Activated B cell treated with CpG ODN at 0.5 μM for 24 hours (primary cell): ENCODE data around the gene IFIT1B. TPM values are rescaled to one million over a fixed set of nuclear protein-coding genes. Genes with fewer than 3 reads are reported as not detected.

Experiments
- ATAC-seq: fragments of 200-7000 bp; cut with Tn5 transposase; one replicate; pipeline ENCODE4 v1.10.0; 2021; ENCODE audit warnings: low read depth, mild to moderate bottlenecking, moderate library complexity
- CTCF ChIA-PET: fragments of 350-600 bp; sonication (Branson Sonifier 250); formaldehyde crosslinking; loops from one replicate; lab custom pipeline; 2021; ENCODE audit warnings: antibody characterized with exemption; lab: Charles Lee
- POLR2A ChIA-PET: fragments of 350-600 bp; sonication (Branson Sonifier 250); formaldehyde crosslinking; loops from one replicate; lab custom pipeline; 2021; ENCODE audit warnings: antibody characterized with exemption; lab: Charles Lee
- DNase-seq: peaks from one replicate; pipeline ENCODE4 v3.0.0; 2022
- H3K27ac Mint-ChIP-seq: one replicate; pipeline ENCODE4 v1.8.0; 2020; ENCODE audit warnings: mixed read lengths
- H3K27me3 Mint-ChIP-seq: one replicate; pipeline ENCODE4 v1.8.0; 2021; ENCODE audit warnings: mixed read lengths
- H3K36me3 Mint-ChIP-seq: one replicate; pipeline ENCODE4 v1.8.0; 2021; ENCODE audit warnings: low read depth, mixed read lengths
- H3K4me1 Mint-ChIP-seq: one replicate; pipeline ENCODE4 v1.8.0; 2021; ENCODE audit warnings: mixed read lengths
- H3K4me3 Mint-ChIP-seq: one replicate; pipeline ENCODE4 v1.8.0; 2020; ENCODE audit warnings: mild to moderate bottlenecking, mixed read lengths
- H3K9me3 Mint-ChIP-seq: one replicate; pipeline ENCODE4 v1.8.0; 2020; ENCODE audit warnings: mixed read lengths
- intact Hi-C: fragments of 100-400 bp; cut with micrococcal nuclease; formaldehyde crosslinking; loops from one replicate; pipeline ENCODE4 v1.15.1; 2024
- total RNA-seq: library from RNA; stranded (reverse); gene quantifications from 2 replicates; pipeline ENCODE4 v1.2.3, GENCODE V29; 2022
- TF ChIP-seq, protein P1 (sequence below): fragments of 200-600 bp; IDR thresholded peaks from one replicate; pipeline ENCODE4 v1.8.0; 2022; ENCODE audit warnings: antibody characterized with exemption, mild to moderate bottlenecking

Gene IFIT1B
- total RNA-seq, 1 donor from 2014 or later, result not detected

- peak overlapping the region; percentile 97 for H3K27ac Mint-ChIP-seq
- peak overlapping the region; percentile 80 for H3K4me3 Mint-ChIP-seq
- ATAC-seq (peak; percentile 46), DNase-seq (no peak)
- H3K4me1 Mint-ChIP-seq, result peaks cover 69% of the 10 kb centered on the region
- no peaks in the 10 kb centered on the region for H3K36me3 Mint-ChIP-seq
- ChIA-PET POLR2A (interaction anchor here (0.5 to 1.2 kb wide), 7 partner anchors 27 to 541 kb away, joined by 3 to 6 read pairs (median 3); partner anchors contain the start of genes FAS and IFIT5), CTCF (interaction anchor here (0.9 to 1.0 kb wide), 2 partner anchors 30 to 82 kb away, joined by 3 to 4 read pairs; partner anchors contain the start of genes IFIT2 and IFIT5)
- no peaks in the 10 kb centered on the region for H3K9me3 Mint-ChIP-seq
- TF ChIP-seq, protein P1, sequence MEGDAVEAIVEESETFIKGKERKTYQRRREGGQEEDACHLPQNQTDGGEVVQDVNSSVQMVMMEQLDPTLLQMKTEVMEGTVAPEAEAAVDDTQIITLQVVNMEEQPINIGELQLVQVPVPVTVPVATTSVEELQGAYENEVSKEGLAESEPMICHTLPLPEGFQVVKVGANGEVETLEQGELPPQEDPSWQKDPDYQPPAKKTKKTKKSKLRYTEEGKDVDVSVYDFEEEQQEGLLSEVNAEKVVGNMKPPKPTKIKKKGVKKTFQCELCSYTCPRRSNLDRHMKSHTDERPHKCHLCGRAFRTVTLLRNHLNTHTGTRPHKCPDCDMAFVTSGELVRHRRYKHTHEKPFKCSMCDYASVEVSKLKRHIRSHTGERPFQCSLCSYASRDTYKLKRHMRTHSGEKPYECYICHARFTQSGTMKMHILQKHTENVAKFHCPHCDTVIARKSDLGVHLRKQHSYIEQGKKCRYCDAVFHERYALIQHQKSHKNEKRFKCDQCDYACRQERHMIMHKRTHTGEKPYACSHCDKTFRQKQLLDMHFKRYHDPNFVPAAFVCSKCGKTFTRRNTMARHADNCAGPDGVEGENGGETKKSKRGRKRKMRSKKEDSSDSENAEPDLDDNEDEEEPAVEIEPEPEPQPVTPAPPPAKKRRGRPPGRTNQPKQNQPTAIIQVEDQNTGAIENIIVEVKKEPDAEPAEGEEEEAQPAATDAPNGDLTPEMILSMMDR, result no peak
- intact Hi-C loops, result loop anchor here (1.0 kb wide), 3 partner anchors 31 to 82 kb away; partner anchors contain the start of genes IFIT5 and LIPA
- no peaks in the 10 kb centered on the region for H3K27me3 Mint-ChIP-seq
Observed at GRCh38 chr10:89332123-89332633, 45.7 kb upstream of the IFIT1B start.

GRCh38 chr10:89335226-89335625 lies 42.6 kb upstream of the IFIT1B start:
- ChIA-PET POLR2A (interaction anchor here (0.7 to 0.9 kb wide), 5 partner anchors 12 to 79 kb away, joined by 3 to 8 read pairs (median 4); partner anchors contain the start of gene IFIT5), CTCF (no interaction called here)
- DNase-seq, result no peak
- intact Hi-C loops, result no loop called here
- TF ChIP-seq, protein P1, result no peak
- Mint-ChIP-seq H3K9me3 (no peaks in the 10 kb centered on the region), H3K4me3 (no peak overlapping the region), H3K27ac (peak overlapping the region; percentile 24), H3K4me1 (peaks cover 41% of the 10 kb centered on the region), H3K27me3 (no peaks in the 10 kb centered on the region), H3K36me3 (peaks cover 24% of the 10 kb centered on the region)
- no peak for ATAC-seq

GRCh38 chr10:89336241-89336640 lies 41.6 kb upstream of the IFIT1B start:
- ATAC-seq, result no peak
- peaks cover 33% of the 10 kb centered on the region for H3K4me1 Mint-ChIP-seq
- POLR2A ChIA-PET, result no interaction called here
- no peak overlapping the region for H3K4me3 Mint-ChIP-seq
- intact Hi-C loops, result no loop called here
- peaks cover 28% of the 10 kb centered on the region for H3K36me3 Mint-ChIP-seq
- no peaks in the 10 kb centered on the region for H3K27me3 Mint-ChIP-seq
- CTCF ChIA-PET, result no interaction called here
- no peak for DNase-seq
- no peaks in the 10 kb centered on the region for H3K9me3 Mint-ChIP-seq
- TF ChIP-seq, protein P1, result no peak
- no peak overlapping the region for H3K27ac Mint-ChIP-seq

DNA sequence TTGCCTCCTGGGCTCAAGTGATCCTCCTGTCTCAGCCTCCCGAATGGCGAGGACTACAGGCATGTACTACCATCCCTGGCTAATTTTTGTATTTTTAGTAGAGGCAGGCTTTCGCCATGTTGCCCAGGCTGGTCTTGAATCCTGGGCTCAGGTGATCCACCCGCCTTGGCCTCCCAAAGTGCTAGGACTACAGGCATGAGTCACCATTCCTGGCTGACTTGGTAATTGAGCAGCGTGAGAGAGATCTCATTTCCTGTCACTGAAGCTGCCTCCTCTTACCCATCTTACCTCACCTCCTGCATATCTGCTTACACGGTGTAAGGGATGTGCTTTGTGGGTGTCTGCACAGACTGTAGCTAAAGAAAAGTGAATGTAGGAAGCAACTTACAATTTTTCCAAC lies 40.4 kb upstream of the IFIT1B start:
- Mint-ChIP-seq H3K4me1 (peaks cover 21% of the 10 kb centered on the region), H3K4me3 (no peak overlapping the region), H3K27ac (no peak overlapping the region), H3K27me3 (no peaks in the 10 kb centered on the region), H3K9me3 (no peaks in the 10 kb centered on the region), H3K36me3 (peaks cover 28% of the 10 kb centered on the region)
- TF ChIP-seq, protein P1, result no peak
- DNase-seq (no peak), ATAC-seq (no peak)
- CTCF ChIA-PET, result no interaction called here
- intact Hi-C loops, result no loop called here
- POLR2A ChIA-PET, result no interaction called here

GRCh38 chr10:89338713-89339112 lies 39.1 kb upstream of the IFIT1B start:
- ChIA-PET CTCF (no interaction called here), POLR2A (no interaction called here)
- intact Hi-C loops, result no loop called here
- Mint-ChIP-seq H3K27me3 (no peaks in the 10 kb centered on the region), H3K27ac (no peak overlapping the region), H3K4me3 (no peak overlapping the region), H3K36me3 (peaks cover 28% of the 10 kb centered on the region), H3K9me3 (no peaks in the 10 kb centered on the region), H3K4me1 (peaks cover 9% of the 10 kb centered on the region)
- TF ChIP-seq, protein P1, result no peak
- DNase-seq (no peak), ATAC-seq (no peak)
